GM19351 (cell line): Measurements from ENCODE around the gene RIC8A.
"Not testable (repeated sequence)": the region's sequence is repeated elsewhere in the genome, so short reads cannot be mapped to it uniquely, and the experiment has no call there.

ENCODE experiments used
- ATAC-seq: cut with Tn5 transposase; IDR thresholded peaks from one replicate; pipeline ENCODE4 v1.9.1; 2021; ENCODE audit warnings: mild to moderate bottlenecking, moderate library complexity; ENCODE audit not compliant: unreplicated experiment

RIC8A gene

DNA sequence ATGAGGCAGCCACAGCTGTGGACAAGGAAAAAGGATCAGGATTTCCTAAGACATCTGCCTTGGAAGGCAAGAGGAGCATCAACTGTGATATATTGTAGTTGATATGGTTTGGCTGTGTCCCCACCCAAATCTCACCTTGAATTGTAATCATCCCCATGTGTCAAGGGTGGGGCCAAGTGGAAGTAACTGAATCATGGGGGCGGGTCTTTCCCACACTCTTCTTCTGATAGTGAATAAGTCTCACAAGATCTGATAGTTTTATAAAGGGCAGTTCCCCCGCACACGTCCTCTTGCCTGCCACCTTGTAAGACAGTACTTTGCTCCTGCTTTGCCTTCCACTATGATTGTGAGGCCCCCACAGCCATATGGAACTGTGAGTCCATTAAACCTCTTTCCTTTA lies 10.2 kb downstream of the RIC8A start:
- ATAC-seq: no peak

- ATAC-seq: no peak
Observed at GRCh38 chr11:218815-219593, 11.5 kb downstream of the RIC8A start.

DNA sequence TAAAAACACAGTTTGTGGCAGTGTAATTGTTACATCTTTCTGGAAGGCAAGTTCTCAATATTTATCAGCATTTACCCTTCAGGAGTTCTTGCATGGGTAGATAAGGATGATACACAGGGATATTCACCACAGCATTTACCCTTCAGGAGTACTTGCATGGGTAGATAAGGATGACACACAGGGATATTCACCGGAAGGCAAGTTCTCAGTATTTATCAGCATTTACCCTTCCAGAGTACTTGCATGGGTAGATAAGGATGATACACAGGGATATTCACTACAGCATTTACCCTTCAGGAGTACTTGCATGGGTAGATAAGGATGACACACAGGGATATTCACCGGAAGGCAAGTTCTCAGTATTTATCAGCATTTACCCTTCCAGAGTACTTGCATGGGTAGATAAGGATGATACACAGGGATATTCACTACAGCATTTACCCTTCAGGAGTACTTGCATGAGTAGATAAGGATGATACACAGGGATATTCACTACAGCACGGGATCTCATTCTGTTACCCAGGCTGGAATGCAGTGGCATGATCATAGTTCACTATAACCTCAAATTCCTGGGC lies 13.2 kb downstream of the RIC8A start:
- not testable (repeated sequence) for ATAC-seq

DNA sequence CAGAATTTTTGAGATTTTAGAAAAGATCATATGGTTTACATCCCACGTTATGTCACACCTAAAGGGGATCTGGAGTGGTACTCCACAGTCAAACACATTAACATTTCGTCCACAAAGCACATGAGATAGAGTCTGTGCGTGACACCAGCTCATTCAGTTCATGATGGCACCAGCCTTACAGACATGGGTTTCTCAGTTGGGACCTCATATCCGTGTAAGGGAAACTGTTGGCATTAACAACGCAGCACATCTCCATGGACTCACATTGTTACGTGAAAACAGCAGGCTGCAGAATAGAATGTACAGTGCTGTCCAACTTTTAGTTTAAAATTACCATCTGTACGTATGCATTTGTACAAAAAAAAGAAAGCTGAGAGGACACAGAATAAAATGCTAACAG lies 14.0 kb downstream of the RIC8A start:
- ATAC-seq: no peak

DNA sequence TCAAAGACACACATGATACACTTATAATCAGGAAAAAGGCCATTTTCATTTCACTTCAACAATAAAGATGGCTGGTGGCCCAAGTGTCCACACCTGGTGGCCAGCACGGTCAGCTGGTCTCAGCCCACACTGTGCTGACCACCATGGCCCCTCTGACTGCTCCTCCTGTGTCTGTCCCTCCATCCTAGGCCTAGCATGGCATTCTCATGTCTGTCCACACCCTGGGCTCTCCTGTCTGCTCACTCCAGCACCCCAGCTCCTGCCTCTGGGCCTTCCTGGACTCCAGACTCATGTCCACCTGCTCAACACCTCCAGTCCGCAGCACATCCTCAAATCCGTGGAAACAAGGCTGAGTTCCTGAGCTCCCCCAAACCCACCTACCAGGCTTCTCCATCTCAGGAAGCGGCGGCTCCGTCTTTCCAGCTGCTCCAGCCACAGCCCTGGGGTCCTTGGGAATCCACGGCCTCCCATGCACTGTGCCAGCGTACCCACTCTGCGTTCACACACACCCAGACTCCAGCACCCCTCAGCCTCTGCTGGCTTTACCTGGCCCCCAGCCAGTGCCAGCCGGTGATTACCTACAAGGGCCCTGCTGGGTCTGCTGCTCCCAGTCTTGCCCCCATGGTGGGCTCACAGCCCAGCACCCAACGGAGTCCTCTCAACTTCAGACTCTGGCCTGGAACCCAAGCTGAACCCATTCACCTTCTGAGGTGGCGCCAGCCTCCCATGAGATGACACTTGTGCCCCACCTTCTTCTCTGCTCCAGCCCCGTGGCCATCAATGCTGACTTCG lies 14.7 kb downstream of the RIC8A start:
- ATAC-seq: no peak

DNA sequence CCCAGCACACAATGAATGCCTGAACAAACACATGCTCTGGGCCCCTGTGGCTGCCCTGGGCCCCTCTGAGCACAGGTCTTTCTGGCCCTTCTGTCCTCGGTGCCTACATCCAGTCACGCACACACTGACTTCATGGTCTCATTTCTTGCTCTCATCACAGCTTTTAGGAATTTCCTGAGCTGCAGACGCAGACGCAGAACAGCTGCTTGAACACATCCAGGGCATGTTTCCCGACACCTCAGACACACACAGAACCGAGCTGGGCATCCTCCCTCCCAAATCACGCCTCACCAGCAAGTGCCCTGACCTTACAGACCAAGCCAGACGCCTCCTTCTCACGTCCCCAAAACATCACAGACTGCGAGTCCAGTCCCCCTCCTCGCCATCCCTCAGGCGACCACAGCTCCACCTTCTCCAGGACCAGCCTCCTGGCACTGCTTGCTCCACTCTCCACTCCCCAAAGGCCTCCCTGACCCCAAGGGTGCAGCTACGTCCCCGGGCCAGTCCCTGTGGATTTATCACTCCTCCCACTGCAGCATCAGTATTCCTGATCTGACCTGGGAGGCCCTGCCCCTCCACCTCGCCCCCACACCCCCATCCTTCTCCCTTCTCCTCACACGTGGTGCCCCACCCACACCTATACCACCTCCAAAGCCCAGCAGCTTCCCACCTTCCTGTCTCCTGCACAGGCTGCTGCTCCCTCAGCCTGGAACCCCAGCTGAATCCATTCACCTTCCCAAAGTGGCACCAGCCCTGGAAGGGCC lies 15.7 kb downstream of the RIC8A start:
- ATAC-seq: no peak

- no peak for ATAC-seq
Observed at GRCh38 chr11:223884-224283, 16.4 kb downstream of the RIC8A start.

GRCh38 chr11:224424-224823 lies 16.9 kb downstream of the RIC8A start:
- no peak for ATAC-seq

- no peak for ATAC-seq
Observed at GRCh38 chr11:225734-226453, 18.4 kb downstream of the RIC8A start.

DNA sequence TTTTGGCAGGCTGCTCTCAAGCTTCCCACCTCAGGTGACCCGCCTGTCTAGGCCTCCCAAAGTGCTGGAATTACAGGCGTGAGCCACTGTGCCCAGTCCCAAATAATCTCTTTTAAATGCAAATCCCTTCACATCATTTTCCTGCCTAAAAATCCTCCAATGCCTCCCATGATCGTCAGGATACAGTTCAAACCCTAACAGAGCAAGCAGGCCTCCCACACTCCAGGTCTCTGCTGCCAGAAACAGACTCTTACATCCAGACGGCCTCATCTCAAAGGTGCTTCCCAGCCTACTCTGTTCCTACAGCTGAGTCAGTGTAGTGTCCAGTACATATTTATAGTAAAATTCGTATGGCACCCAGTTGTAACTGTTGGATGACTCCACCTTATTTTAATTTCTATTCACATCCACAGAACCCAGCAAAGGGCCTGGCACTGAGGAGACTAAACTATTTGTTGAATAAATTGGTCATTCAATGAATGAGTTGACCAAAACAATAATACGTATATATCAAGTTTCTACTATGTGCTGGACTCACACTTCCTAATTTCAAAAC lies 20.4 kb downstream of the RIC8A start:
- ATAC-seq: no peak

GRCh38 chr11:230431-230830 lies 22.9 kb downstream of the RIC8A start:
- ATAC-seq: no peak

DNA sequence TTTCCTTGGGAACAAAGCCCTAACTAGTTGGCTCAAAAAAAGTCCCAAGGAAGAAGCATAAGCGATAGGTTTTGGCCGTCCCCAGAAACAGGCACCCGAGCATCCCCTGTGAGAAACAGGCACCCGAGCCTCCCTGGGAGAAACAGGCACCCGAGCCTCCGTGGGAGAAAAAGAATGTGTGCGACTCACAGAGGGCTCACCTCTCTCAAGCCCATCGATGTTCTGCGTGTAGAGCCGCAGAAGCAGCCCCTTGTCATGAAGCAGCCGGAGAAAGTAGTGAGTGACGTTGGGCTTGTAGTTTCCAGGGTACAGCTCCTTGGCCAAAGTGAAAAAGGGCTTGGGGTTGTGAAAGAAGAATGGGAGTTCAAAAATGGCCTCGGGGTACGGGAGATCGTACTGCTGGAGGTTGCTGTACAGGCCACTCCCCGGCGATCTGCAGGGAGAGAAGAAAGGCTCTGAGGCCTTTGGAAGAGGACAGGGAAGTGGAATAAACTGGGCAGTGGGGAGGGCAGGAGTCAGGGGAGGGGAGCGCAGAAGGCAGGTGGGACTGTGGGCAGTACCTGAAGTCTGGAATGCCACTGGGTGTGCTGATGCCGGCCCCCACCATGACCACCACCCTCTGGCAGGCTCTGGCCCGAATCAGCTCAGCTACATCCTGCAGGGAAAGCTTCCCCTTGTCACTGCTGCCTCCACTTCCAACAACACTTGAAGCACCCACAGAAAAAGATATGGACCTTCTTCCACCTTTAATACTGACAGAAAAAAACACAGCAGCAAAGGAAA lies 25.5 kb downstream of the RIC8A start:
- ATAC-seq: no peak

- ATAC-seq: no peak
Observed at GRCh38 chr11:235180-235579, 27.7 kb downstream of the RIC8A start.

- peak; percentile 17 for ATAC-seq
Observed at GRCh38 chr11:235609-235996, 28.1 kb downstream of the RIC8A start.

GRCh38 chr11:235997-236773 lies 28.7 kb downstream of the RIC8A start, which contains the start of gene SIRT3:
SIRT3 (minus strand) TSS chr11:236342; CDS start chr11:236328, 14 bp downstream.
- peak; percentile 78 for ATAC-seq

DNA sequence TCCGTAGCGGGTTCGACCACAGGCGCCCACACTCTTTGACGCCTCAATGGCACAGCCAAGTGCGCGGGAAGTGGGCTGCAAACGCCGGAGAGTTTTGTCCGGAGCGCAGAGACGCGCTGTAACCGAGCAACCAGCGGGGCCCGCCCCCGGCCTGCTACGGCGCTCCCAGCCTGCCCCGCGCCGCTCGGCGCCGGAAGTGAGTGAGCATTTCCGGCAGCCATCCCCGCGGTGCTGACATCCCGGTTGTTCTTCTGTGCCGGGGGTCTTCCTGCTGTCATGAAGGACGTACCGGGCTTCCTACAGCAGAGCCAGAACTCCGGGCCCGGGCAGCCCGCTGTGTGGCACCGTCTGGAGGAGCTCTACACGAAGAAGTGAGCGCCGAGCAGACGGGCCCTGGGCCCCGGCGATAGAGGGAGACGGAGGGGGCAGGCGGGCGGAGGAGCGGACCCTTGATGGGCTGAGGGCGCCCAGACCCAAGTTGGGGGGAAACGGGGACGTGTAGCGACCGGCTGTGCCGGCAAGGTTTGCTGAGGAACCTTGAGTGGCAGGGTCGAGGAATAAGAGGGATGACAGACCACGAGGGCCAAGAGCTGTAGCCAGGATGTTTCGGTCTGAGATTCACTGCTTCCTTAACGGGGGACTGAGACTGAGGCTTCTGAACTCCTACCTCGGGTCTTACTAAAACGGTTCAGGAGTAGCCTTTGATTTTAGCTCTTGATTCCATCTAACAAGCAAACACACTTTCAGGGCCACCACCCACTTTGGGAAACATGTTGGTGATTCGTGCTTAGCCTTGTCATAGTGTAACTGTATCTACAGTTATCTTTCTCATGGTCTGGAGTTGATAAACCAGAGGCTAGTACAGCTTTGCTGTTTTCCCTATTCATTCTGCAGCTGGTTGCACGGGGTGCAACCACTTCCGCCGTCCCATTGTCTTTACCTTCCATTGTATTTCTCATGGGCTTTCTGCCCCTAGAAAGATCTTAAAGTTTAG lies 29.6 kb downstream of the RIC8A start, which contains the start of gene PSMD13:
PSMD13 (plus strand) TSS at position 203 of the 994 bp plus-strand sequence; CDS start at position 277, 74 bp downstream.
- peak; percentile 85 for ATAC-seq

DNA sequence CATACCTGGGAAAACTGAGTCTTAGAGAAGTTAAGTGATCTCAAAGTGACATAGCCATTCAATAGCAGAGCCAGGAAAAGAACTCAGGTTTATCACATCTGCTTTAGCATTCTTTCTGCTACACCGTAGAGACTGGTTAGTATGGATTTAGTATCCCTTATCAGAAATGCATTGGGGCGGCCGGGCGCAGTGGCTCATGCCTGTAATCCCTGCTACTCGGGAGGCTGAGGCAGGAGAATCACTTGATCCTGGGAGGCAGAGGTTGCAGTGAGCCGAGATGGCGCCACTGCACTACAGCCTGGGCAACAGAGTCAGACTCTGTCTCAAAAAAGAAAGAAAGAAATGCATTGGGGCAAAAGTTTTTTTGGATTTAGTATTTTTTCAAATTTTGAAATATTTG lies 30.8 kb downstream of the RIC8A start:
- not testable (repeated sequence) for ATAC-seq
